ENCODE measurements around the gene GANAB. TPM values are rescaled to one million over a fixed set of nuclear protein-coding genes. Genes with fewer than 3 reads are reported as not detected.

GANAB gene
- total and polyA plus RNA-seq, 2 of the 13 experiments (the other 11 are each of a cell fraction or from before 2014, with no cell fraction given): 99.5 to 234 TPM

DNA sequence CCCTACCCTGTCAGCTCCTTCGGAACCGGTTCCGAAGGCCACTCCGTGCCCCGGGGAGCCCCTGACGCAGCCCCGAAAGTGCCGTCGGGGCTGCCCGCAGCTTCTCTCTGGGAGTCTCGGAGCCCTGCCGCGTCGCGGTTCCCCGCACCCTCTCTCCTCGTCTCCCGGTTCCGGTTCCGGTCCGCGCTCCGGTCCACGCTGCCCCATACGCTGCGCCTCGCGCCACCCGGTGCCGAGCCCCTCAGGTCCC lies 45.4 kb downstream of the GANAB start (continued):
- no peak for TF ChIP-seq ZNF136 (CRISPR knock-in tag; IDR thresholded peaks at IDR 0.05; ENCODE audit: low read depth)
- TF ChIP-seq ZNF460 (CRISPR knock-in tag; IDR thresholded peaks at IDR 0.05; ENCODE audit: borderline replicate concordance): no peak
- TF ChIP-seq, protein P1, sequence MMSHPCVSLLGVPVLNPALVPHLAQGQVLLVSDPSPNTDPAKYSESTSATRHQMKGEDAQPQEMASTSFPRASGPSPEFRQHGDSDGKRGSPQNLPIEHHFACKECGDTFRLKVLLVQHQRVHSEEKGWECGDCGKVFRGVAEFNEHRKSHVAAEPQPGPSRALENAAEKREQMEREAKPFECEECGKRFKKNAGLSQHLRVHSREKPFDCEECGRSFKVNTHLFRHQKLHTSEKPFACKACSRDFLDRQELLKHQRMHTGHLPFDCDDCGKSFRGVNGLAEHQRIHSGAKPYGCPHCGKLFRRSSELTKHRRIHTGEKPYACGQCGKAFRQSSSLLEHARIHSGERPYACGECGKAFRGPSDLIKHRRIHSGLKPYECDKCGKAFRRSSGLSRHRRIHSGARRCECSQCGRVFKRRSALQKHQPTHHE (CRISPR knock-in tag; IDR thresholded peaks at IDR 0.05; ENCODE audit: borderline replicate concordance): no peak
- TF ChIP-seq SRSF1 (optimal IDR thresholded peaks at IDR 0.05; ENCODE audit: low read depth, low read length): no peak
- TF ChIP-seq, protein P2, sequence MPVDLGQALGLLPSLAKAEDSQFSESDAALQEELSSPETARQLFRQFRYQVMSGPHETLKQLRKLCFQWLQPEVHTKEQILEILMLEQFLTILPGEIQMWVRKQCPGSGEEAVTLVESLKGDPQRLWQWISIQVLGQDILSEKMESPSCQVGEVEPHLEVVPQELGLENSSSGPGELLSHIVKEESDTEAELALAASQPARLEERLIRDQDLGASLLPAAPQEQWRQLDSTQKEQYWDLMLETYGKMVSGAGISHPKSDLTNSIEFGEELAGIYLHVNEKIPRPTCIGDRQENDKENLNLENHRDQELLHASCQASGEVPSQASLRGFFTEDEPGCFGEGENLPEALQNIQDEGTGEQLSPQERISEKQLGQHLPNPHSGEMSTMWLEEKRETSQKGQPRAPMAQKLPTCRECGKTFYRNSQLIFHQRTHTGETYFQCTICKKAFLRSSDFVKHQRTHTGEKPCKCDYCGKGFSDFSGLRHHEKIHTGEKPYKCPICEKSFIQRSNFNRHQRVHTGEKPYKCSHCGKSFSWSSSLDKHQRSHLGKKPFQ (CRISPR knock-in tag; IDR thresholded peaks at IDR 0.05; ENCODE audit: insufficient replicate concordance): no peak
- TF ChIP-seq, protein P3, sequence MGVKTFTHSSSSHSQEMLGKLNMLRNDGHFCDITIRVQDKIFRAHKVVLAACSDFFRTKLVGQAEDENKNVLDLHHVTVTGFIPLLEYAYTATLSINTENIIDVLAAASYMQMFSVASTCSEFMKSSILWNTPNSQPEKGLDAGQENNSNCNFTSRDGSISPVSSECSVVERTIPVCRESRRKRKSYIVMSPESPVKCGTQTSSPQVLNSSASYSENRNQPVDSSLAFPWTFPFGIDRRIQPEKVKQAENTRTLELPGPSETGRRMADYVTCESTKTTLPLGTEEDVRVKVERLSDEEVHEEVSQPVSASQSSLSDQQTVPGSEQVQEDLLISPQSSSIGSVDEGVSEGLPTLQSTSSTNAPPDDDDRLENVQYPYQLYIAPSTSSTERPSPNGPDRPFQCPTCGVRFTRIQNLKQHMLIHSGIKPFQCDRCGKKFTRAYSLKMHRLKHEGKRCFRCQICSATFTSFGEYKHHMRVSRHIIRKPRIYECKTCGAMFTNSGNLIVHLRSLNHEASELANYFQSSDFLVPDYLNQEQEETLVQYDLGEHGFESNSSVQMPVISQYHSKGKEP (CRISPR knock-in tag; IDR thresholded peaks at IDR 0.05): no peak
- TF ChIP-seq, protein P4, sequence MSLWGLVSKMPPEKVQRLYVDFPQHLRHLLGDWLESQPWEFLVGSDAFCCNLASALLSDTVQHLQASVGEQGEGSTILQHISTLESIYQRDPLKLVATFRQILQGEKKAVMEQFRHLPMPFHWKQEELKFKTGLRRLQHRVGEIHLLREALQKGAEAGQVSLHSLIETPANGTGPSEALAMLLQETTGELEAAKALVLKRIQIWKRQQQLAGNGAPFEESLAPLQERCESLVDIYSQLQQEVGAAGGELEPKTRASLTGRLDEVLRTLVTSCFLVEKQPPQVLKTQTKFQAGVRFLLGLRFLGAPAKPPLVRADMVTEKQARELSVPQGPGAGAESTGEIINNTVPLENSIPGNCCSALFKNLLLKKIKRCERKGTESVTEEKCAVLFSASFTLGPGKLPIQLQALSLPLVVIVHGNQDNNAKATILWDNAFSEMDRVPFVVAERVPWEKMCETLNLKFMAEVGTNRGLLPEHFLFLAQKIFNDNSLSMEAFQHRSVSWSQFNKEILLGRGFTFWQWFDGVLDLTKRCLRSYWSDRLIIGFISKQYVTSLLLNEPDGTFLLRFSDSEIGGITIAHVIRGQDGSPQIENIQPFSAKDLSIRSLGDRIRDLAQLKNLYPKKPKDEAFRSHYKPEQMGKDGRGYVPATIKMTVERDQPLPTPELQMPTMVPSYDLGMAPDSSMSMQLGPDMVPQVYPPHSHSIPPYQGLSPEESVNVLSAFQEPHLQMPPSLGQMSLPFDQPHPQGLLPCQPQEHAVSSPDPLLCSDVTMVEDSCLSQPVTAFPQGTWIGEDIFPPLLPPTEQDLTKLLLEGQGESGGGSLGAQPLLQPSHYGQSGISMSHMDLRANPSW (CRISPR knock-in tag; IDR thresholded peaks at IDR 0.05; ENCODE audit: borderline replicate concordance): no peak
- TF ChIP-seq, protein P5, sequence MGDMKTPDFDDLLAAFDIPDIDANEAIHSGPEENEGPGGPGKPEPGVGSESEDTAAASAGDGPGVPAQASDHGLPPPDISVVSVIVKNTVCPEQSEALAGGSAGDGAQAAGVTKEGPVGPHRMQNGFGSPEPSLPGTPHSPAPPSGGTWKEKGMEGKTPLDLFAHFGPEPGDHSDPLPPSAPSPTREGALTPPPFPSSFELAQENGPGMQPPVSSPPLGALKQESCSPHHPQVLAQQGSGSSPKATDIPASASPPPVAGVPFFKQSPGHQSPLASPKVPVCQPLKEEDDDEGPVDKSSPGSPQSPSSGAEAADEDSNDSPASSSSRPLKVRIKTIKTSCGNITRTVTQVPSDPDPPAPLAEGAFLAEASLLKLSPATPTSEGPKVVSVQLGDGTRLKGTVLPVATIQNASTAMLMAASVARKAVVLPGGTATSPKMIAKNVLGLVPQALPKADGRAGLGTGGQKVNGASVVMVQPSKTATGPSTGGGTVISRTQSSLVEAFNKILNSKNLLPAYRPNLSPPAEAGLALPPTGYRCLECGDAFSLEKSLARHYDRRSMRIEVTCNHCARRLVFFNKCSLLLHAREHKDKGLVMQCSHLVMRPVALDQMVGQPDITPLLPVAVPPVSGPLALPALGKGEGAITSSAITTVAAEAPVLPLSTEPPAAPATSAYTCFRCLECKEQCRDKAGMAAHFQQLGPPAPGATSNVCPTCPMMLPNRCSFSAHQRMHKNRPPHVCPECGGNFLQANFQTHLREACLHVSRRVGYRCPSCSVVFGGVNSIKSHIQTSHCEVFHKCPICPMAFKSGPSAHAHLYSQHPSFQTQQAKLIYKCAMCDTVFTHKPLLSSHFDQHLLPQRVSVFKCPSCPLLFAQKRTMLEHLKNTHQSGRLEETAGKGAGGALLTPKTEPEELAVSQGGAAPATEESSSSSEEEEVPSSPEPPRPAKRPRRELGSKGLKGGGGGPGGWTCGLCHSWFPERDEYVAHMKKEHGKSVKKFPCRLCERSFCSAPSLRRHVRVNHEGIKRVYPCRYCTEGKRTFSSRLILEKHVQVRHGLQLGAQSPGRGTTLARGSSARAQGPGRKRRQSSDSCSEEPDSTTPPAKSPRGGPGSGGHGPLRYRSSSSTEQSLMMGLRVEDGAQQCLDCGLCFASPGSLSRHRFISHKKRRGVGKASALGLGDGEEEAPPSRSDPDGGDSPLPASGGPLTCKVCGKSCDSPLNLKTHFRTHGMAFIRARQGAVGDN (CRISPR knock-in tag; IDR thresholded peaks at IDR 0.05): peak; percentile 92; the same call in 1 of the 2 replicates
- peak; percentile 59 for TF ChIP-seq MED8 (CRISPR knock-in tag; IDR thresholded peaks at IDR 0.05; ENCODE audit: insufficient replicate concordance)
- no peak for TF ChIP-seq FLYWCH1 (CRISPR knock-in tag; IDR thresholded peaks at IDR 0.05)
- TF ChIP-seq ZZZ3 (CRISPR knock-in tag; IDR thresholded peaks at IDR 0.05; ENCODE audit: borderline replicate concordance): no peak
- TF ChIP-seq, protein P6, sequence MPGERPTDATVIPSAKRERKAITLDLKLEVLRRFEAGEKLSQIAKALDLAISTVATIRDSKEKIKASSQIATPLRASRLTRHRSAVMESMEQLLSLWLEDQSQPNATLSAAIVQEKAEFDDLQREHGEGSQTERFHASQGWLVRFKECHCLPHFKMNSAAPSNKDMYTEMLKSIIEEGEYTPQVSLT (CRISPR knock-in tag; IDR thresholded peaks at IDR 0.05; ENCODE audit: borderline replicate concordance, low read depth): no peak
- no peak for TF ChIP-seq ZBTB38 (CRISPR knock-in tag; IDR thresholded peaks at IDR 0.05)
- TF ChIP-seq ZNF441 (CRISPR knock-in tag; IDR thresholded peaks at IDR 0.05; ENCODE audit: borderline replicate concordance): no peak
- no peak for TF ChIP-seq SETDB1 (CRISPR knock-in tag; IDR thresholded peaks at IDR 0.05; ENCODE audit: borderline replicate concordance)
- TF ChIP-seq ZNF816 (CRISPR knock-in tag; IDR thresholded peaks at IDR 0.05; ENCODE audit: borderline replicate concordance): no peak
- no peak for TF ChIP-seq SP4 (CRISPR knock-in tag; IDR thresholded peaks at IDR 0.05)
